Uterus (tissue), 4 donors: Measurements from ENCODE around the gene UPF1. TPM values are rescaled to one million over a fixed set of nuclear protein-coding genes. Genes with fewer than 3 reads are reported as not detected.

Experiments used
- DNase-seq, 2 donors: peaks; one replicate each; pipeline ENCODE4 v3.0.0-alpha.2; 2019 to 2020
- H3K27ac ChIP-seq, 2 donors: fragments of 200-600 bp; sonication (generic); 1 replicate in 1 of 2; 2 replicates in 1 of 2; pipeline ENCODE4 v1.5.1; 2016 to 2018
- H3K27me3 ChIP-seq, 2 donors: fragments of 200-600 bp; sonication (generic); one replicate each; pipeline ENCODE4 v1.5.1; 2018 to 2019; ENCODE audit warnings: control low read depth in 1 of 2
- H3K36me3 ChIP-seq, 2 donors: fragments of 200-600 bp; sonication (generic); one replicate each; pipeline ENCODE4 v1.5.1; 2019; ENCODE audit warnings: control low read depth in 1 of 2
- H3K4me1 ChIP-seq, 2 donors: fragments of 200-600 bp; sonication (generic); one replicate each; pipeline ENCODE4 v1.5.1; 2018 to 2019; ENCODE audit warnings: control low read depth in 1 of 2
- H3K4me3 ChIP-seq, 2 donors: fragments of 200-600 bp; sonication (generic); 1 replicate in 1 of 2; 2 replicates in 1 of 2; pipeline ENCODE4 v1.5.1; 2018 to 2019; ENCODE audit warnings: mild to moderate bottlenecking in 1 of 2
- H3K9me3 ChIP-seq, 2 donors: fragments of 200-600 bp; sonication (generic); one replicate each; pipeline ENCODE4 v1.5.1; 2019; ENCODE audit warnings: control low read depth in 1 of 2
- CTCF ChIP-seq, 4 experiments: fragments of 200-600 bp in 2 of 4; fragments of 450-650 bp in 2 of 4; sonication (generic) in 2 of 4; IDR thresholded peaks; one replicate each; pipeline ENCODE4 v1.5.1; 2016 to 2019; ENCODE audit warnings: antibody characterized with exemption in 4 of 4, mild to moderate bottlenecking in 2 of 4, moderate library complexity in 1 of 4
- POLR2A ChIP-seq, 2 donors: fragments of 450-650 bp; IDR thresholded peaks; one replicate each; pipeline ENCODE4 v1.6.1; 2016; ENCODE audit warnings: antibody characterized with exemption in 2 of 2, mild to moderate bottlenecking in 1 of 2, moderate library complexity in 1 of 2
- intact Hi-C: fragments of 100-400 bp; cut with DNase I; formaldehyde crosslinking; loops from one replicate; pipeline ENCODE4 v1.15.1; 2023; ENCODE audit warnings: low total_unique reads
- total RNA-seq, 4 donors: library from RNA; depleted of rRNA in 3 of 4; stranded (reverse); fragments of >200 nt in 3 of 4; gene quantifications; one replicate each; pipeline versions ENCODE4 v1.1.0 to v1.2.4, GENCODE V29; 2014 to 2023
- donor health status: DM: yes; HTN: yes; CAD: no.

UPF1 gene
- total RNA-seq, 4 donors from 2014 or later: 17.9 to 105 (median 43.7) TPM

GRCh38 chr19:18878858-18879578 lies 47.3 kb downstream of the UPF1 start:
- no peak for DNase-seq
- H3K27me3 ChIP-seq: no peaks in the 10 kb centered on the region
- H3K36me3 ChIP-seq: no peaks in the 10 kb centered on the region
- H3K9me3 ChIP-seq: no peaks in the 10 kb centered on the region
- H3K4me3 ChIP-seq: no peak overlapping the region
- H3K4me1 ChIP-seq: no peaks in the 10 kb centered on the region
- no peak overlapping the region for H3K27ac ChIP-seq
- intact Hi-C loops: no loop called here
- TF ChIP-seq CTCF (IDR thresholded peaks at IDR 0.05): no peak
- no peak for TF ChIP-seq POLR2A (IDR thresholded peaks at IDR 0.05)

GRCh38 chr19:18879579-18880373 lies 48.0 kb downstream of the UPF1 start:
- Histone ChIP-seq H3K27ac (no peak overlapping the region), H3K36me3 (no peaks in the 10 kb centered on the region), H3K4me1 (no peaks in the 10 kb centered on the region), H3K4me3 (no peak overlapping the region), H3K27me3 (no peaks in the 10 kb centered on the region), H3K9me3 (no peaks in the 10 kb centered on the region)
- no peak for TF ChIP-seq CTCF (IDR thresholded peaks at IDR 0.05)
- no peak for TF ChIP-seq POLR2A (IDR thresholded peaks at IDR 0.05)
- intact Hi-C loops: no loop called here
- DNase-seq: no peak

GRCh38 chr19:18881491-18881890 lies 49.7 kb downstream of the UPF1 start:
- DNase-seq: no peak
- no peak overlapping the region for H3K4me3 ChIP-seq
- intact Hi-C loops: no loop called here
- H3K36me3 ChIP-seq: no peaks in the 10 kb centered on the region
- no peak for TF ChIP-seq POLR2A (IDR thresholded peaks at IDR 0.05)
- TF ChIP-seq CTCF (IDR thresholded peaks at IDR 0.05): no peak
- no peaks in the 10 kb centered on the region for H3K9me3 ChIP-seq
- H3K4me1 ChIP-seq: no peaks in the 10 kb centered on the region
- H3K27me3 ChIP-seq: no peaks in the 10 kb centered on the region
- no peak overlapping the region for H3K27ac ChIP-seq

- intact Hi-C loops: no loop called here
- DNase-seq: no peak
- H3K4me3 ChIP-seq: no peak overlapping the region
- no peaks in the 10 kb centered on the region for H3K27me3 ChIP-seq
- TF ChIP-seq POLR2A (IDR thresholded peaks at IDR 0.05) (no peak), CTCF (IDR thresholded peaks at IDR 0.05) (no peak)
- no peaks in the 10 kb centered on the region for H3K4me1 ChIP-seq
- no peaks in the 10 kb centered on the region for H3K9me3 ChIP-seq
- no peak overlapping the region for H3K27ac ChIP-seq
- H3K36me3 ChIP-seq: no peaks in the 10 kb centered on the region
Observed at GRCh38 chr19:18883526-18884304, 52.0 kb downstream of the UPF1 start.
